Measurements from ENCODE around the gene DIAPH3.
A peak's percentile ranks its signal among the peaks of the same experiment; 100 is the strongest.

The DIAPH3 gene

DNA sequence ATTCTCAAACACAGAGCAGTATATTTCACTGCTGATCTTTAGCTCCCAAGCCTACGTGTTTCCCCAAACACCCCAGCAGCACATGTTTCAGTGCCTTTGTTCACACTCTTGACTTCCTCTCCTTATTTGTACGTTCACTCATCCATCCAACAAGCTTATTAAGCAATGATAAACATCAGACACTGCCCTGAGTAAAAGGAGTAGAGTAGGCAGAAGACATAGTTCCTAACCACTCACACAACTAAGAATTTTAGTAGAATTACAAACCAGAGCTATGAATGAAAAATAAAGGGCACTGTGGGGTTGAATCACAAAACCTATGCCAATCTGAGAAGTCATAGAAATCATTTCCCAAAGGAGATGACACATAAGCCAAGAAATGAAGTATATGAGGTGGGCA, 213.5 kb downstream of the DIAPH3 start:
- Histone ChIP-seq H3K27me3 (ENCODE audit: insufficient read depth, low read length) (no peaks in the 10 kb centered on the region), H3K4me3 (ENCODE audit: low read length) (no peak overlapping the region), H3K9me3 (ENCODE audit: low read length) (no peaks in the 10 kb centered on the region), H3K4me1 (ENCODE audit: insufficient read depth, low read length) (peaks cover 21% of the 10 kb centered on the region), H2AFZ (ENCODE audit: low read depth, low read length) (no peak overlapping the region), H3K36me3 (ENCODE audit: insufficient read depth, low read length) (no peaks in the 10 kb centered on the region)

DNA sequence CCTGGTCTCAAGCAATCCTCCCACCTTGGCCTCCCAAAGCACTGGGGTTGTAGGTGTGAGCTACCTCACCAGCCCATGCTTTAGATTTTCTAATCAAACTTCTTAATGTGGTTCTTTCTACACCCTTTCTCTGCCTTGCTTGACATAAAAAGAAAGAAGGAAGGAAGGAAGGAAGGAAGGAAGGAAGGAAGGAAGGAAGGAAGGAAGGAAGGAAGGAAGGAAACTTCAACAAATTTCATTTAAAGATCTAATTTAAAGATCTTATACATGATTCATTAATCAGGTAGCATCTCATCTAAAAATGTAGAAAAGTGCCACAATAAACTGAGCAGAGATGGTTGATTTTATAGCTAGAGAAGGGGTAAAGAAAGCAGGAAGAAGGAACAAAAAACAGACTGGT, 215.0 kb downstream of the DIAPH3 start:
- Histone ChIP-seq H2AFZ (ENCODE audit: low read depth, low read length) (no peak overlapping the region), H3K4me3 (ENCODE audit: low read length) (no peak overlapping the region), H3K9me3 (ENCODE audit: low read length) (no peaks in the 10 kb centered on the region), H3K36me3 (ENCODE audit: insufficient read depth, low read length) (no peaks in the 10 kb centered on the region), H3K27me3 (ENCODE audit: insufficient read depth, low read length) (no peaks in the 10 kb centered on the region), H3K4me1 (ENCODE audit: insufficient read depth, low read length) (peaks cover 21% of the 10 kb centered on the region)

DNA sequence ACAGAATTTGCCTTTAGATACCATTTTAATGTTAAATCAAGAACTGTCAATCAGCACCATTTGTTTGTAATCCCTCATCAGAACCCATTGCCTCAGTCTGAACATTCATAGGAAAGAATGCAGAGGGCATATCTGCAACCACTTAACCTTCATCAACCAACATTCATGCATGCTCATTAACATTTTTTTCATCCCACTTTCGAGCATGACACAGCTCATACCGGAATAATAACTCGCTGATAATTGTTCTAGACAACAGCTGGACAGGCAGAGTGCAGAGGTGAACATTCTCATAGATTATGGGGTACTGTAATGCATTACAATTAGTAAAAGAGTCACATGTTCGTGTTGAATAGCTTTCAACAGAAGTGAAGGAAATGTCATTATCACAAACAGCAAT, 216.8 kb downstream of the DIAPH3 start:
- H3K9me3 ChIP-seq (ENCODE audit: low read length), result no peaks in the 10 kb centered on the region
- no peaks in the 10 kb centered on the region for H3K27me3 ChIP-seq (ENCODE audit: insufficient read depth, low read length)
- H3K36me3 ChIP-seq (ENCODE audit: insufficient read depth, low read length), result no peaks in the 10 kb centered on the region
- no peak overlapping the region for H3K4me3 ChIP-seq (ENCODE audit: low read length)
- peaks cover 21% of the 10 kb centered on the region for H3K4me1 ChIP-seq (ENCODE audit: insufficient read depth, low read length)
- H2AFZ ChIP-seq (ENCODE audit: low read depth, low read length), result no peak overlapping the region

DNA sequence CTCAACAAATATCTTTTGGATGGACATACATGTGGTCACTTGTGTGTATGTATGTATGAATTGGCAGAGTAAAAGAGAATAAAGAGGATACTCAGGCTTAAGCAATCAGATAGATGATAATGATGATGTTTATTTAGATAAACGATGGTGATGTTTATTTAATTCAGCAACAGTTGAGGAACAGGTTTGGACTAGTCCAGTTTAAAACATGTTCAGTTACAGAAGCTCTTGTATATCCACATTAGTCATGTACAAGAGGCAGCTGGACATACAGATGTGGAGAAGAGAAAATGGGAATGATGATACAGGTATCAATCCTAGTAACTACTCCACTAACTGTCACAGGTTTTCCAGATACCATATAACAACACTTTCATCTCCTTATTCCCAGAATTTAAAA, 232.1 kb downstream of the DIAPH3 start:
- peaks cover 8% of the 10 kb centered on the region for H3K9me3 ChIP-seq (ENCODE audit: low read length)
- H3K36me3 ChIP-seq (ENCODE audit: insufficient read depth, low read length), result peaks cover 2% of the 10 kb centered on the region
- no peak overlapping the region for H2AFZ ChIP-seq (ENCODE audit: low read depth, low read length)
- no peaks in the 10 kb centered on the region for H3K27me3 ChIP-seq (ENCODE audit: insufficient read depth, low read length)
- H3K4me3 ChIP-seq (ENCODE audit: low read length), result no peak overlapping the region
- no peaks in the 10 kb centered on the region for H3K4me1 ChIP-seq (ENCODE audit: insufficient read depth, low read length)

DNA sequence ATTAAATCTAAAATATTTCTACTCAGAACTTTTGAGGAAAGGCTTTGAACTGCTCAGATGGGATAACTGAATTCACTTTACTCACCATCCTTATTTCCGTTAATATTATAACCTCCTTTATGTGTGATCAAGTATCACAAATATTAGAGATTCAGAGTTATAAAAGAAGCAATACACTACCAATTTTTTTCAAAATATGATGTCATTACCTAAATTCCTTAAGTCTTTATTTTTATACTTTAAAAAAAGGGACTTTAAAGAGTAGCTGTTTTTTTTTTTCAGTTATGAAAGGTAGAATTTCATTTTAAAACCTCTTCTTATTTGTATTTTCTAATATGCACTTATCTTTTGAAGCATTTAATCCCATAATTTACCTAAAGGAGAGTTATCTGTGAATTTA, 239.5 kb downstream of the DIAPH3 start:
- Histone ChIP-seq H3K36me3 (ENCODE audit: insufficient read depth, low read length) (peaks cover 2% of the 10 kb centered on the region), H3K27me3 (ENCODE audit: insufficient read depth, low read length) (no peaks in the 10 kb centered on the region), H3K9me3 (ENCODE audit: low read length) (peaks cover 10% of the 10 kb centered on the region), H3K4me3 (ENCODE audit: low read length) (no peak overlapping the region), H2AFZ (ENCODE audit: low read depth, low read length) (no peak overlapping the region), H3K4me1 (ENCODE audit: insufficient read depth, low read length) (no peaks in the 10 kb centered on the region)

DNA sequence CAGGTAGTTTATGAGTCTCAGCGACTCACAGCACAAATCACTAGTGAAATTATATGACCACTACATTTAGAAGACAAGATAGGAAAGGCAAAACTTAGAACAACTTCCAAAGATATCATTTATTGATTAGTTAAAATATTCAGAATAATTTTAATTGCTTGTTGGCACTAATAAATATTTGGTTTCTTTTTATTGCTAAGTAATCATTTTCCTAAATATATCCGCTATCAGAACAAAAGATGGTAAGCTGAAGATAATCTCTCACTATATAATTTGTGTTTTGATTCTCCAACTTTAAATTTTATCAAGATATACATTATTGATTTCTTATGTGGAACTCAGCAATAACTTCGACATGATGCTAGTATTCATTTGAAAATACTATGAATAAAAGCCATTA, 248.5 kb downstream of the DIAPH3 start:
- Histone ChIP-seq H3K9me3 (ENCODE audit: low read length) (no peaks in the 10 kb centered on the region), H3K4me1 (ENCODE audit: insufficient read depth, low read length) (no peaks in the 10 kb centered on the region), H3K36me3 (ENCODE audit: insufficient read depth, low read length) (no peaks in the 10 kb centered on the region), H3K4me3 (ENCODE audit: low read length) (no peak overlapping the region), H2AFZ (ENCODE audit: low read depth, low read length) (no peak overlapping the region), H3K27me3 (ENCODE audit: insufficient read depth, low read length) (no peaks in the 10 kb centered on the region)

DNA sequence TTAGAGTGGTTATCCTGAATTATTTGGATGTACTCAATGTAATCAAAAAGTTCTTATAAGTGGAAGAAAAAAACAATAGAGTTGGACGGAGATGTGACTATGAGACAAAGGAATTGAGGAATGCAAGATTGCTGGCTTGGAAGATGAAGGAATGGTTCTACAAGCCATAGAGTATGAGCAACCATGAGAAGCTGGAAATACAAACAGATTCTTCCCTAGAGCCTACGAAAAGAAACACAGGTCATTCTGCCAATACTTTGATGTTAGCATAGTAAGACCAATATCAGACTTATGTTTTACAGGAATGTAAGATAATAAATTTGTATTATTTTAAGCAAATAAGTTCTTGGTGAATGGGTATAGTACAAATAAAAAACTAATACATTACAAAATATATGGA, 249.2 kb downstream of the DIAPH3 start:
- no peaks in the 10 kb centered on the region for H3K9me3 ChIP-seq (ENCODE audit: low read length)
- no peaks in the 10 kb centered on the region for H3K4me1 ChIP-seq (ENCODE audit: insufficient read depth, low read length)
- no peaks in the 10 kb centered on the region for H3K27me3 ChIP-seq (ENCODE audit: insufficient read depth, low read length)
- H2AFZ ChIP-seq (ENCODE audit: low read depth, low read length), result no peak overlapping the region
- H3K36me3 ChIP-seq (ENCODE audit: insufficient read depth, low read length), result no peaks in the 10 kb centered on the region
- H3K4me3 ChIP-seq (ENCODE audit: low read length), result no peak overlapping the region

DNA sequence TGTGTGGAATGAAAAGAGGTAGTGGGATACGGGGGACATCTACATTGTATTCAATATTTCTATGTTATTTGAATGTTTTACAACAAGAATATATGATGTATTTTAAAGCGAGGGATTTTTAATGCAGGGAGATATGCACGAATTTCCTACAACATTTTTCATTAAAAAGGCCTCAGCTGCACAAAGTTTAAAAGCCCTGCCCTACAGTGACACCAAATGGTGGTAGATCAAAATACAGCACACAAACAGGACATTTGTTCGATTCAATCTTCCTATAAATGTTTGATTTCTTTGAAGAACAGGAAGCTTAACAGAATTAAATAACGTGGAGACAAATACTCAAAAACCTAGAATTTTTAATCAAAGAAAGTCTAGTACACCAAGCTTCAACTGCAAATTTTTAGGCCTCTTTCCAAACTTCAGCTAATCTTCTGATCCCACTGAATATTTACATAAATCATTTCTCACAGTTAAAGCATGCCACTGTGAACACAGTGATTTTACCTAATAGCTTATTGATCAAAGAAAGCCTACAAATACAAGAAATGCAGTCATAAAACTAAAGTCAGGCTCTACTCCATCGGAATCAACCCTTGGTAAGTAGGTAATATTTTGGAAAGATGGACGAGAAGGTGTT, 257.2 kb downstream of the DIAPH3 start:
- Histone ChIP-seq H3K9me3 (ENCODE audit: low read length) (no peaks in the 10 kb centered on the region), H2AFZ (ENCODE audit: low read depth, low read length) (peak overlapping the region; percentile 7), H3K36me3 (ENCODE audit: insufficient read depth, low read length) (no peaks in the 10 kb centered on the region), H3K27me3 (ENCODE audit: insufficient read depth, low read length) (no peaks in the 10 kb centered on the region), H3K4me3 (ENCODE audit: low read length) (no peak overlapping the region), H3K4me1 (ENCODE audit: insufficient read depth, low read length) (no peaks in the 10 kb centered on the region)

DNA sequence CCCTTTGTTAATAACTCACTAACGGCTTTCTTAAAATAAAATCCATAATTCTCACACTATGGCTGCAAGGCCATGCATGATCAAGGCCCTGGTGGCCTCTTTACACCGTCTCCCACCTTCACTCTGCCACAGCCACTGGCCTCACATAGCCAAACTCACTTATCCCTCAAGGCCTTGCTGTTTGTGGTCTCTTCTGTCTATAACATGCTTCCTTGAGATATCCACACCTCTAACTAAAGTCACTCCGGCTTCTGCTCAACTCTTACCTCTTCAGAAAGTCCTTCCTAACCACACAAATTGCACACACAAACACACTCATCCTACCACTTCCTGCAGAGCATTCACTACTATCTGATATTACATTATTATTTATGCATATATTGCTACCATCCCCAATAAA, 262.5 kb downstream of the DIAPH3 start:
- H3K4me3 ChIP-seq (ENCODE audit: low read length), result no peak overlapping the region
- no peaks in the 10 kb centered on the region for H3K27me3 ChIP-seq (ENCODE audit: insufficient read depth, low read length)
- no peaks in the 10 kb centered on the region for H3K36me3 ChIP-seq (ENCODE audit: insufficient read depth, low read length)
- no peak overlapping the region for H2AFZ ChIP-seq (ENCODE audit: low read depth, low read length)
- no peaks in the 10 kb centered on the region for H3K9me3 ChIP-seq (ENCODE audit: low read length)
- H3K4me1 ChIP-seq (ENCODE audit: insufficient read depth, low read length), result no peaks in the 10 kb centered on the region

DNA sequence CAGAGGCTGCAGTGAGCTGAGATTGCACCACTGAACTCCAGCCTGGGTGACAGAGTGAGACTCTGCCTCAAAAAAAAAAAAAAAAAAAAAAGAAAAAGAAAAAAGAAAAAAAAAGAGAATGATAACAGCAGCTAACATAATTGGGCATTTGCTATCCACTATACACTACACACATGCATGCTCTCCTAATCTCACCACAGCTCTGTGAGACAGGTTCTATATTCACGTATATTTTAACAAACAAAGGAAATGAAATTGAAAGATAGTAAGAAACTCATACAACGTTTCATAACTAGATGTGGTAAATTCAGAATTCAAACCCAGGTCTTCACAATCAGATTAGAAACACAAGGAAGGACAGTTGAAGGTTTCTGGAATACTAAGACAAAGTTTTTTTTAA, 265.7 kb downstream of the DIAPH3 start:
- H2AFZ ChIP-seq (ENCODE audit: low read depth, low read length), result no peak overlapping the region
- H3K4me3 ChIP-seq (ENCODE audit: low read length), result no peak overlapping the region
- H3K9me3 ChIP-seq (ENCODE audit: low read length), result no peaks in the 10 kb centered on the region
- no peaks in the 10 kb centered on the region for H3K36me3 ChIP-seq (ENCODE audit: insufficient read depth, low read length)
- no peaks in the 10 kb centered on the region for H3K27me3 ChIP-seq (ENCODE audit: insufficient read depth, low read length)
- no peaks in the 10 kb centered on the region for H3K4me1 ChIP-seq (ENCODE audit: insufficient read depth, low read length)

DNA sequence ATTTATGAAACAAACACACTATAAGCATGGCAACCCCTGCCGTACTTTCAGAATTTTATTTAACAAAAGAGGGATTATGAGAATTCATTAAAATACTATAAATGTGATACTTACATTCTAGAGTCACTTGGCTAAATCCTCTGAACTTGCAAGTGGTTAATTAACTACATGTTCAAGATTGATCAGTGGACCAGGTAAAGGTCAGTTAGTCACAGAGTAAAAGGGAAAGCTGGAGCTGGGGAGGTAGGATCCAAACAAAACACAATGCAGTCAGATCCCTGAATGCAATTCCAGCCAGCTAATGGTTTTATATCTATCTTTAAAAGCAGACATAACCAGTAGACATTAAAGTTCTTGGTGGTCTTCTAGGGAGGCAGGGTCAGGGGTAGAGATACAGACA, 270.5 kb downstream of the DIAPH3 start:
- Histone ChIP-seq H3K4me1 (ENCODE audit: insufficient read depth, low read length) (no peaks in the 10 kb centered on the region), H3K27me3 (ENCODE audit: insufficient read depth, low read length) (no peaks in the 10 kb centered on the region), H3K9me3 (ENCODE audit: low read length) (no peaks in the 10 kb centered on the region), H3K36me3 (ENCODE audit: insufficient read depth, low read length) (no peaks in the 10 kb centered on the region), H3K4me3 (ENCODE audit: low read length) (no peak overlapping the region), H2AFZ (ENCODE audit: low read depth, low read length) (no peak overlapping the region)

DNA sequence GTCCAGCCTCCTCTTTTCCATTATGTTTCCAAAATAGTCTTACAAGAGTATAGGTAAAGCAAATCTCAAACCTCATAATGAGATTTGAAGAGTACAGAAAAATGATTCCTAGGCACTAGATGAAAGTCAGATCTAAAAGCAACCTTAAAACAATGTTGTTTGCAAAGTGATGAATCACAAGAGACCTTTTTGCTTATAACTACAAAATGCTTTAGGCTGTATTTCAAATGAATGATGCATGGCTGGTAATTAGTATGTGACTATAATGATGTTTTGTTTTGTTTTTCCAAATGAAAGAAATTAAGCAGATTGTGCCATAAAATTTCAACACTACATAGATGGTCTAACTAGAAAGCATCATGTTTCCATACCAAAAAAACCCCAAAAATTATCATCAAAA, 272.7 kb downstream of the DIAPH3 start:
- Histone ChIP-seq H3K4me3 (ENCODE audit: low read length) (no peak overlapping the region), H3K4me1 (ENCODE audit: insufficient read depth, low read length) (no peaks in the 10 kb centered on the region), H2AFZ (ENCODE audit: low read depth, low read length) (no peak overlapping the region), H3K36me3 (ENCODE audit: insufficient read depth, low read length) (no peaks in the 10 kb centered on the region), H3K27me3 (ENCODE audit: insufficient read depth, low read length) (no peaks in the 10 kb centered on the region), H3K9me3 (ENCODE audit: low read length) (no peaks in the 10 kb centered on the region)

DNA sequence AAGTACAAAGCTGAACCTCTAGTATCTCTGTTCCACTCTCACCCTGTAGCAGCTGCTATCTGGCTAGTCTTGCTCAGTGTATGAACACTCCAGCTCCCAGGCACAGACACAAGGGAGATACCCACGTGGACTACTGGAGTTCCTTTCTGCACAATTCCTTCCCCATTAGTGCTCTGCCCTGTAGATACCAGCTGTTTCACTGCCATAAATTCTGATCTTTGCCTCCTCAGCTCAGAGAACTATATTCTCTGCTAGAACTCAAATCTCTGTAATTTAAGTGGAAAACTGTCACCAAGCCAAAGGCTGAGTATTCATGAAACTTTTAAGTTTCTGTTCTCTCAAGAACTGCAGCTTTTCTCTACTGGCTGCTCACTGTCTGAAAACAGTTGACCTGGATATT, 273.7 kb downstream of the DIAPH3 start:
- Histone ChIP-seq H3K4me3 (ENCODE audit: low read length) (no peak overlapping the region), H3K36me3 (ENCODE audit: insufficient read depth, low read length) (no peaks in the 10 kb centered on the region), H3K9me3 (ENCODE audit: low read length) (no peaks in the 10 kb centered on the region), H2AFZ (ENCODE audit: low read depth, low read length) (no peak overlapping the region), H3K27me3 (ENCODE audit: insufficient read depth, low read length) (no peaks in the 10 kb centered on the region), H3K4me1 (ENCODE audit: insufficient read depth, low read length) (no peaks in the 10 kb centered on the region)

DNA sequence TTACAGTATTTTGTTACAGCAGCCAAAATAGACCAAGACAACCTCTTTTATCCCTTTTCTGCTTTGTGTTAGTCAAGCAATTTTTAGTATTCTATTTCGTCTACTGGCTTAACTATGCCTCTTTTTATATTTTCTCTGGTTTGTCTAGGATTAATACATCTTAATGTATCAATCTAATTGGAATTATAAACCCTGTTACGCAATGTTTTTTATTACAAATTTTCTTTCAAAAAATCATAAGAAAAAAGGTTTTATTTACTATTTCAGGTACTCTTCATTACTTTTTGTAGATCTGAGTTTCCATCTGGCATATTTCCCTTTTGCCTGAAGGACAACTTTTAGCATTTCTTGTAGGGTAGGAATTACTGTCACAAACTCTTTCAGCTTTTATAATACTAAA, 275.3 kb downstream of the DIAPH3 start:
- H3K27me3 ChIP-seq (ENCODE audit: insufficient read depth, low read length), result no peaks in the 10 kb centered on the region
- H3K4me1 ChIP-seq (ENCODE audit: insufficient read depth, low read length), result no peaks in the 10 kb centered on the region
- H2AFZ ChIP-seq (ENCODE audit: low read depth, low read length), result no peak overlapping the region
- no peaks in the 10 kb centered on the region for H3K9me3 ChIP-seq (ENCODE audit: low read length)
- no peaks in the 10 kb centered on the region for H3K36me3 ChIP-seq (ENCODE audit: insufficient read depth, low read length)
- H3K4me3 ChIP-seq (ENCODE audit: low read length), result no peak overlapping the region
